Measurements from ENCODE around the gene TUT1. TPM values are rescaled to one million over a fixed set of nuclear protein-coding genes. Genes with fewer than 3 reads are reported as not detected.
A peak's percentile ranks its signal among the peaks of the same experiment; 100 is the strongest.

The TUT1 gene
- total and polyA plus RNA-seq, 2 donors from 2014 or later = 18.7 to 29.5 TPM

DNA sequence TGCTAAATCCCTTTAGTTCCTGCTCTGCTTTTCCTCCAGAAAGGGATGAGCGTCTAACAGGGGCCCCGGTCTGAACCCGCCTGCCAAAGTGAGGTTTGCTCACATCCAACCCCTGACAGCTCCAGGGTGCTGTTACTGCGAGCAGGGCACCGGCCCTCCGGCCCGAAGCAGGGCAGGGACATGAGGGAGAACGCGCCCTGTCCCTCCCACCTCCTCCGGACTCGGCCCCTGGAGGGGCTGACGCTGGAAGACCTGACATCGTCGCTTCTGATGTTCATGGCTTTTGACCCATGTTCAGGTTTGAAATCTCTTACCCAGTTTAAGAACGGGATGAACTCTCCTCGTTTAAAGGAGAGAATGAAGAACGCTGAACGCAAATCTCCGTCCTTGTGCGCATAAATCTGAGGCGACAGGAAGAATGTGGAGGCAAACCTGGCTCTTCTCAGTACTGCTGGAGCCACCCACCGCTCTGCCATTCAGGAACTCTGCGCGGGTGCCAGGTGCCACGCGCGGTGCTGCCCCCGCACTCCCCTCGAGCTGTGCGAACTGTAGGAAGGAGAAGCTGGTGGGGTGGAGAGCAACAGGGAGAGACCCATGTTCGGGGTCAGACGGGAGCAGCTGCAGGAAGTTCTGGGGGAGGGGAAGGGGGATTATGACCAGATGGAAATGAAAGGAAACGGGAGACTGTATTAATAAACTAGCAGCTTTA lies 16.8 kb downstream of the TUT1 start:
- Histone ChIP-seq H3K4me3 (ENCODE audit: low read length in 3 of 3) (peak overlapping the region; percentile 52 to 87 (median 82)), H3K27ac (ENCODE audit: low read depth in 2 of 2, low read length in 2 of 2) (peak overlapping the region; percentile 88 to 99), H3K9ac (ENCODE audit: low read length in 3 of 3) (peak overlapping the region; percentile 55 to 90 (median 76)), H3K9me3 (ENCODE audit: control insufficient read depth in 2 of 3, insufficient read depth in 1 of 3, low read length in 3 of 3) (no peaks in the 10 kb centered on the region), H3K4me1 (ENCODE audit: control insufficient read depth in 2 of 3, insufficient read depth in 2 of 3, low read depth in 1 of 3, low read length in 3 of 3) (peaks cover 0 to 27% (median 13%) of the 10 kb centered on the region in 3 donors), H3K27me3 (ENCODE audit: control insufficient read depth, insufficient read depth, low read length) (no peaks in the 10 kb centered on the region), H3K36me3 (ENCODE audit: control insufficient read depth in 2 of 3, insufficient read depth in 3 of 3, low read length in 3 of 3) (peaks cover 11 to 53% (median 16%) of the 10 kb centered on the region in 3 donors)
- DNase-seq (peak in 4 of 5 donors; percentile 37 to 84 (median 76)), FAIRE-seq (no peak)
- intact Hi-C loops (cut with DNase I) = no loop called here
- TF ChIP-seq, protein P1, sequence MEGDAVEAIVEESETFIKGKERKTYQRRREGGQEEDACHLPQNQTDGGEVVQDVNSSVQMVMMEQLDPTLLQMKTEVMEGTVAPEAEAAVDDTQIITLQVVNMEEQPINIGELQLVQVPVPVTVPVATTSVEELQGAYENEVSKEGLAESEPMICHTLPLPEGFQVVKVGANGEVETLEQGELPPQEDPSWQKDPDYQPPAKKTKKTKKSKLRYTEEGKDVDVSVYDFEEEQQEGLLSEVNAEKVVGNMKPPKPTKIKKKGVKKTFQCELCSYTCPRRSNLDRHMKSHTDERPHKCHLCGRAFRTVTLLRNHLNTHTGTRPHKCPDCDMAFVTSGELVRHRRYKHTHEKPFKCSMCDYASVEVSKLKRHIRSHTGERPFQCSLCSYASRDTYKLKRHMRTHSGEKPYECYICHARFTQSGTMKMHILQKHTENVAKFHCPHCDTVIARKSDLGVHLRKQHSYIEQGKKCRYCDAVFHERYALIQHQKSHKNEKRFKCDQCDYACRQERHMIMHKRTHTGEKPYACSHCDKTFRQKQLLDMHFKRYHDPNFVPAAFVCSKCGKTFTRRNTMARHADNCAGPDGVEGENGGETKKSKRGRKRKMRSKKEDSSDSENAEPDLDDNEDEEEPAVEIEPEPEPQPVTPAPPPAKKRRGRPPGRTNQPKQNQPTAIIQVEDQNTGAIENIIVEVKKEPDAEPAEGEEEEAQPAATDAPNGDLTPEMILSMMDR (IDR thresholded peaks at IDR 0.05; ENCODE audit: borderline replicate concordance, extremely low read depth, insufficient read depth) = no peak

DNA sequence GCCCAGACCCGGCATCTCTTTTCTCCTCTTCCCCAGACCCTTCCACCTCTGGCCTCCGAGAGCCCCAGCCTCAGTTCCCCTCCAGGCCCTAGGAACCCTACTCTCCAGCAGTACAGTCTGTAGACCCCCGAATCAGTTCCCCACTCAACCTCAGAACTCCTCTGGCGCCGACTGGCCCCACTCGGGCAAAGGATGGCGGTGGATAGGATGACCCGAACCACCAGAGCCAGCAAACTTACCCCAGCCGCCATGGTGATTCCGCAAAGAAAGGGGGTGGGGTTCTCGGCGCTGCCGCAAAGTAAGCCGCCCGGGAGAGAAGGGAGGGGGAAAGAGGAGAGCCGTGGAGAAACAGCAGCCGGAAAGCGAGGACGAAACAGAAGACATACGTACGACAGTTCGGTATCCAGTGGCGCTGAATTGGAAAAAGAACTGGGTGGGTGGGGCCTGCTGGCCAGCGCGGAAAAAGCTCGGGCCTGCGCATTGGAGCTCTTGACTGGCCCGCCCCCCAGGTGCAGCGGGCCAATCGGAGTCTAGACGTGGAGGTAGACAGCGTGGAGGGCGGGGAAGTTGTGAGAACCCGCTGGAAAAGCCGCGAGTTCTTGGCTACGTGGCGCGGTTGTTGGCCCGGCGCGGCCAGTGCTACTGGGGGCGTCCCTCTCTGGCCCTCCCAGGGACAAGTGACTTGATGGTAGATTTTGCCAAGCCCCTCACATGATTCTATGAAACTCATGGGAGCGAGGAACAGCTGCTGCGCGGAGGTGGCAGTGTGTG lies 17.5 kb downstream of the TUT1 start, which contains the start of gene EEF1G:
TSS of gene EEF1G (minus strand) at position 300 of the 771 bp plus-strand sequence. CDS start at position 251, 49 bp downstream.
- peak; percentile 99 to 100 (median 100) for DNase-seq
- H3K27ac ChIP-seq (ENCODE audit: low read depth in 2 of 2, low read length in 2 of 2) = peak within 1 kb of the TSS; percentile 88 to 99
- peaks cover 11 to 50% (median 16%) of the 10 kb centered on the region in 3 donors for H3K36me3 ChIP-seq (ENCODE audit: control insufficient read depth in 2 of 3, insufficient read depth in 3 of 3, low read length in 3 of 3)
- intact Hi-C loops (cut with DNase I) = no loop called here
- no peaks in the 10 kb centered on the region for H3K9me3 ChIP-seq (ENCODE audit: control insufficient read depth in 2 of 3, insufficient read depth in 1 of 3, low read length in 3 of 3)
- TF ChIP-seq, protein P1 (IDR thresholded peaks at IDR 0.05; ENCODE audit: borderline replicate concordance, extremely low read depth, insufficient read depth) = no peak
- peaks cover 0 to 27% (median 13%) of the 10 kb centered on the region in 3 donors for H3K4me1 ChIP-seq (ENCODE audit: control insufficient read depth in 2 of 3, insufficient read depth in 2 of 3, low read depth in 1 of 3, low read length in 3 of 3)
- H3K9ac ChIP-seq (ENCODE audit: low read length in 3 of 3) = peak within 1 kb of the TSS; percentile 84 to 99 (median 91)
- H3K4me3 ChIP-seq (ENCODE audit: low read length in 3 of 3) = peak within 1 kb of the TSS; percentile 85 to 99 (median 94)
- peak; percentile 58 for FAIRE-seq
- no peaks in the 10 kb centered on the region for H3K27me3 ChIP-seq (ENCODE audit: control insufficient read depth, insufficient read depth, low read length)

DNA sequence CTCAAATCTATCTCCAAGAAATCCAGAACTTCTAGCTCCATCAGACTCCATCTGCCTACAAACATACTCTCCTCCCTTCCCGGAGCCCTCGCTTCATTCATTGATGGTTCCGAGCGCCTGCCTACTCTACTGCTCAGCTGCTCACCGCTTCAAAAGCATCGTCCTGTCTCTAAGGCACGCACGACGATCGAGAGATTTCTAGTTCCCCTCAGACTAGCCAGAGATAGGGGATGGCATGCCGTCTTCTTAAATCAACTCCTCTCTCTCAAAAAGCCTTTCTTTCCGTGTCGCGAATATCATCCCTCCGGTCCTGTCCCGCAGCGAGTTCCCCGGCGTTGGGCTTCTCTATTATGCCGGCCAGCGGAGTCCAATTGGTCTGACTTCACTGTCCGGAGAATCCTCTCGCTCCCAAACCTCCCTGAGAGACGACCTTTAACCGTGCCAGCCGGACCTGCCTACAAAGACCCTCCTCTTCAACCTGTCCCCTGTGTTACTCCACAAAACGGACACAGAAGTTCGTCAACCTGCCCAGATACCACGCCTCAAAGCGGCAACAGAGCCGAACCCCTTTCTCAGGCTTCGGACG lies 18.2 kb downstream of the TUT1 start:
- FAIRE-seq (no peak), DNase-seq (peak in 3 of 5 donors; percentile 38 to 79 (median 54))
- intact Hi-C loops (cut with DNase I) = no loop called here
- no peaks in the 10 kb centered on the region for H3K9me3 ChIP-seq (ENCODE audit: control insufficient read depth in 2 of 3, insufficient read depth in 1 of 3, low read length in 3 of 3)
- peaks cover 11 to 44% (median 16%) of the 10 kb centered on the region in 3 donors for H3K36me3 ChIP-seq (ENCODE audit: control insufficient read depth in 2 of 3, insufficient read depth in 3 of 3, low read length in 3 of 3)
- peak overlapping the region; percentile 61 to 92 for H3K27ac ChIP-seq (ENCODE audit: low read depth in 2 of 2, low read length in 2 of 2)
- peak overlapping the region; percentile 85 to 99 (median 94) for H3K4me3 ChIP-seq (ENCODE audit: low read length in 3 of 3)
- H3K27me3 ChIP-seq (ENCODE audit: control insufficient read depth, insufficient read depth, low read length) = no peaks in the 10 kb centered on the region
- TF ChIP-seq, protein P1 (IDR thresholded peaks at IDR 0.05; ENCODE audit: borderline replicate concordance, extremely low read depth, insufficient read depth) = no peak
- H3K4me1 ChIP-seq (ENCODE audit: control insufficient read depth in 2 of 3, insufficient read depth in 2 of 3, low read depth in 1 of 3, low read length in 3 of 3) = peaks cover 0 to 27% (median 13%) of the 10 kb centered on the region in 3 donors
- peak overlapping the region; percentile 84 to 99 (median 91) for H3K9ac ChIP-seq (ENCODE audit: low read length in 3 of 3)
